Measurements from ENCODE around the gene UACA. TPM values are rescaled to one million over a fixed set of nuclear protein-coding genes. Genes with fewer than 3 reads are reported as not detected.

The UACA gene
- total and polyA plus RNA-seq, 9 of the 15 experiments (the other 6 are each of a cell fraction or from before 2014, with no cell fraction given), result 0.06 to 0.33 (median 0.15) TPM; not detected in 5

DNA sequence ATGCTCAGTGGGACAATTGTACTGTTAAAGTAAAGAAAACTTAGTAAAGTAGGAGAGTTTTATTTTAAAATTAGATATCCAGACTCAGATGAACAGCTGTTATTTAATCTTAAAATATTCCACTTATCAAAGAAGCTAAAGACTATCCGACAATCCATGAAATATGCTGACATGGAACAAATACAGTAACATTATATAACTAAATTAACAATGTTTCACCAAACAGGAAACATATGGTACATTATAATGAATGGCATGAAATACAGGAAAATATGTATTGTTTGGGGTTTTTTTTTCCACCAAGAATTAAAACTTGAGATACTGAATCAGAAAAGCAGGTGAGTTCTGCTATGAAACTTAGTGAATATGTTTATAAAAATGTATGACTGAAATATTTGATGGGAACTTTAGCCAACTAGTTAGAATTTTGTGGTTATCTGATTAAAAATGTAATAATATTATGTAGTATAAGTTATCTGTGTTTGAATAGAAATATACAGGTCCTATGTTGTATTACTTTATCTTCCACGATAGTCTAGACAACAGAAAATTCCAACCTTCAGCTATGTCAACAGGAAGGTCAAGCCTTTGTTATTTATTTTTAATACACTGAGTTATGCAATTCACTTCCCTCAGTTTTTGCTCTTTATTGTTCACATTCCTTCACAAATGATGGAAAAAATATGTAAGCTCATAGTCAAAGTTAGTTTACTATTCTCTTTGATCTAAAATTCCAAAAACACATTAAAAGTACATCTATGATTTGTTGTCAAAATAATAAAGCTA, 72.7 kb downstream of the UACA start:
- no peaks in the 10 kb centered on the region for H3K9me1 ChIP-seq (ENCODE audit: control insufficient read depth, insufficient read depth, low read length)
- H4K20me1 ChIP-seq (replicated peaks; ENCODE audit: control insufficient read depth, insufficient read depth, low read length), result no peaks in the 10 kb centered on the region
- no peak overlapping the region for H2AFZ ChIP-seq (ENCODE audit: low read depth, low read length)
- WGBS (ENCODE audit: insufficient coverage, low coverage, missing lambda C conversion rate), result 0% methylated on average over 2 of the region's 2 CpGs
- in situ Hi-C loops (cut with MboI), result no loop called here
- FAIRE-seq (no peak), DNase-seq (ENCODE audit: extremely low read depth in 1 of 4, low spot score in 3 of 4) (no peak), ATAC-seq (no peak)
- H3K4me2 ChIP-seq (ENCODE audit: insufficient read depth, low read length), result no peak overlapping the region
- H3K79me2 ChIP-seq (ENCODE audit: control insufficient read depth, insufficient read depth, low read length), result no peaks in the 10 kb centered on the region
- H3K36me3 ChIP-seq (ENCODE audit: control insufficient read depth, insufficient read depth, low read length), result no peaks in the 10 kb centered on the region
- no TSS peak for BruUV-seq (replicated peaks)
- H3K4me3 ChIP-seq, result no peak overlapping the region
- intact Hi-C loops (cut with micrococcal nuclease), result no loop called here
- H3K9me3 ChIP-seq (replicated peaks; ENCODE audit: control insufficient read depth, insufficient read depth, low read depth, low read length), result no peaks in the 10 kb centered on the region
- TF ChIP-seq, protein P1, sequence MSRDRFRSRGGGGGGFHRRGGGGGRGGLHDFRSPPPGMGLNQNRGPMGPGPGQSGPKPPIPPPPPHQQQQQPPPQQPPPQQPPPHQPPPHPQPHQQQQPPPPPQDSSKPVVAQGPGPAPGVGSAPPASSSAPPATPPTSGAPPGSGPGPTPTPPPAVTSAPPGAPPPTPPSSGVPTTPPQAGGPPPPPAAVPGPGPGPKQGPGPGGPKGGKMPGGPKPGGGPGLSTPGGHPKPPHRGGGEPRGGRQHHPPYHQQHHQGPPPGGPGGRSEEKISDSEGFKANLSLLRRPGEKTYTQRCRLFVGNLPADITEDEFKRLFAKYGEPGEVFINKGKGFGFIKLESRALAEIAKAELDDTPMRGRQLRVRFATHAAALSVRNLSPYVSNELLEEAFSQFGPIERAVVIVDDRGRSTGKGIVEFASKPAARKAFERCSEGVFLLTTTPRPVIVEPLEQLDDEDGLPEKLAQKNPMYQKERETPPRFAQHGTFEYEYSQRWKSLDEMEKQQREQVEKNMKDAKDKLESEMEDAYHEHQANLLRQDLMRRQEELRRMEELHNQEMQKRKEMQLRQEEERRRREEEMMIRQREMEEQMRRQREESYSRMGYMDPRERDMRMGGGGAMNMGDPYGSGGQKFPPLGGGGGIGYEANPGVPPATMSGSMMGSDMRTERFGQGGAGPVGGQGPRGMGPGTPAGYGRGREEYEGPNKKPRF (IDR thresholded peaks at IDR 0.05; ENCODE audit: low read depth, low read length), result no peak
- TF ChIP-seq C11orf30 (IDR thresholded peaks at IDR 0.05; ENCODE audit: low read depth), result peak; percentile 45; the same call in 1 of the 2 replicates
- TF ChIP-seq MYC (IDR thresholded peaks at IDR 0.05; ENCODE audit: low read depth, low read length), result no peak
- TF ChIP-seq MYC (CRISPR knock-in tag; IDR thresholded peaks at IDR 0.05; ENCODE audit: borderline replicate concordance, low read depth), result no peak
- TF ChIP-seq TAF9B (IDR thresholded peaks at IDR 0.05; ENCODE audit: partially characterized antibody), result no peak
- peak; percentile 59; the same call in 1 of the 2 replicates for TF ChIP-seq MAFK (IDR thresholded peaks at IDR 0.05; ENCODE audit: low read length)
- peak; percentile 84 for TF ChIP-seq ZNF316 (IDR thresholded peaks at IDR 0.05)
- TF ChIP-seq MAFF (IDR thresholded peaks at IDR 0.05; ENCODE audit: low read length), result peak; percentile 68
- TF ChIP-seq, protein P2, sequence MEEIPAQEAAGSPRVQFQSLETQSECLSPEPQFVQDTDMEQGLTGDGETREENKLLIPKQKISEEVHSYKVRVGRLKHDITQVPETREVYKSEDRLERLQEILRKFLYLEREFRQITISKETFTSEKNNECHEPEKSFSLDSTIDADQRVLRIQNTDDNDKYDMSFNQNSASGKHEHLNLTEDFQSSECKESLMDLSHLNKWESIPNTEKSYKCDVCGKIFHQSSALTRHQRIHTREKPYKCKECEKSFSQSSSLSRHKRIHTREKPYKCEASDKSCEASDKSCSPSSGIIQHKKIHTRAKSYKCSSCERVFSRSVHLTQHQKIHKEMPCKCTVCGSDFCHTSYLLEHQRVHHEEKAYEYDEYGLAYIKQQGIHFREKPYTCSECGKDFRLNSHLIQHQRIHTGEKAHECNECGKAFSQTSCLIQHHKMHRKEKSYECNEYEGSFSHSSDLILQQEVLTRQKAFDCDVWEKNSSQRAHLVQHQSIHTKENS (CRISPR knock-in tag; IDR thresholded peaks at IDR 0.05), result no peak
- 0 out of 2 replicates have a peak, but pooled peaks have one; percentile 40 for TF ChIP-seq MAFG (tag; conservative IDR thresholded peaks at IDR 0.05)
- no peak overlapping the region for H3K9ac ChIP-seq (ENCODE audit: insufficient read depth in 1 of 2, low read depth in 2 of 2, low read length in 2 of 2)
- H3K27me3 ChIP-seq (ENCODE audit: control insufficient read depth in 2 of 2, insufficient read depth in 2 of 2, low read length in 2 of 2), result no peaks in the 10 kb centered on the region
- ChIA-PET CTCF (ENCODE audit: low intra/inter-chr PET ratio) (no interaction called here), POLR2A (interaction anchor here (0.6 kb wide), 1 partner anchor 88 kb away, joined by 3 read pairs; no protein-coding TSS in a partner anchor)
- no peak overlapping the region for H3K27ac ChIP-seq (ENCODE audit: extremely low read depth, low read depth, low read length)
- H3K4me1 ChIP-seq (replicated peaks in 1 of 2; ENCODE audit: control insufficient read depth in 2 of 2, insufficient read depth in 2 of 2, low read length in 2 of 2), result no peaks in the 10 kb centered on the region

Data from K562 (cell line).